Heart left ventricle (tissue), 13 donors: ENCODE data around the gene RCC2.

Experiments used
- CTCF ChIP-seq, 12 donors: fragments of 200-600 bp; sonication (generic) in 4 of 12; IDR thresholded peaks; one replicate each; pipeline versions ENCODE4 v1.5.0 to v1.8.0; 2018 to 2022; ENCODE audit warnings: antibody characterized with exemption in 12 of 12, mild to moderate bottlenecking in 5 of 12
- POLR2A ChIP-seq, 2 donors: fragments of 450-650 bp; IDR thresholded peaks; one replicate each; pipeline ENCODE4 v1.6.1; 2017; ENCODE audit warnings: antibody characterized with exemption in 2 of 2, mild to moderate bottlenecking in 2 of 2, moderate library complexity in 2 of 2
- donor health status: ischemic (EF 13 %, LVEDD 7.1; RV severe dilation, severe dysfunction).
- donor health status: DM: no; HTN: yes; CAD: no.
- donor health status: DM: no; HTN: no; CAD: no.
- donor health status: ischemic (EF 25% LVEDD 6.9; RV normal size, moderate dysfunction).
- donor health status: ischemic (EF 25% LVEDD 5.7; RV mildly dilated, moderate dysfunction).
- donor health status: ischemic (EF 35%, LVEDD 5.7; RV mildly dilated, moderate dysfunction).
- donor health status: nonischemic (EF 11% LVEDD 7.7; RV severe dilation, severe dysfunction).
- donor health status: DM: yes; HTN: yes; CAD: no.
- donor health status: PGD.
- donor health status: ischemic (EF 29% LVEDD 5.4; RV normal size, mild dysfunction).
- donor health status: nonischemic (EF 23%, LVEDD 6.1; RV moderate dilation, normal function).

- no peak for TF ChIP-seq CTCF (IDR thresholded peaks at IDR 0.05)
- no peak for TF ChIP-seq POLR2A (IDR thresholded peaks at IDR 0.05)
Observed at GRCh38 chr1:17404034-17404684, 35.3 kb downstream of the RCC2 start.
